SK-N-SH treated with all-trans-retinoic acid at 6 μM for 48 hours (cell line): ENCODE data around the gene CMIP.

Experiments
- ATAC-seq: fragments of 200-7000 bp; cut with Tn5 transposase; 3 replicates; pipeline ENCODE4 v1.9.1; 2020; ENCODE audit warnings: mild to moderate bottlenecking, moderate library complexity
- ARNTL ChIP-seq: fragments of 450-650 bp; formaldehyde crosslinking; IDR thresholded peaks from 2 replicates; pipeline ENCODE4 v1.5.0; 2020; ENCODE audit warnings: low read depth, mild to moderate bottlenecking, moderate library complexity, borderline replicate concordance
- BACH2 ChIP-seq: fragments of 250-450 bp; sonication (Bioruptor Pico); IDR thresholded peaks from 2 replicates; pipeline ENCODE4 v1.9.0; 2021; ENCODE audit warnings: mild to moderate bottlenecking, borderline replicate concordance
- CSDC2 ChIP-seq: fragments of 250-450 bp; sonication (Bioruptor Pico); IDR thresholded peaks from 2 replicates; pipeline ENCODE4 v1.5.0; 2020; ENCODE audit warnings: mild to moderate bottlenecking, moderate library complexity
- ESRRG ChIP-seq: fragments of 250-450 bp; sonication (Bioruptor Pico); IDR thresholded peaks from 2 replicates; pipeline ENCODE4 v1.6.1; 2021; ENCODE audit warnings: mild to moderate bottlenecking
- GLIS3 ChIP-seq: fragments of 250-450 bp; sonication (Bioruptor Pico); IDR thresholded peaks from 2 replicates; pipeline ENCODE4 v1.5.0; 2020; ENCODE audit warnings: mild to moderate bottlenecking, moderate library complexity
- ISL1 ChIP-seq: fragments of 250-450 bp; sonication (Bioruptor Pico); IDR thresholded peaks from 2 replicates; pipeline ENCODE4 v2.1.2; 2022; ENCODE audit warnings: mild to moderate bottlenecking, moderate library complexity
- PPARA ChIP-seq: fragments of 250-450 bp; sonication (Bioruptor Pico); IDR thresholded peaks from 2 replicates; pipeline ENCODE4 v1.5.0; 2020; ENCODE audit warnings: mild to moderate bottlenecking, borderline replicate concordance
- SNAI2 ChIP-seq: fragments of 250-450 bp; sonication (Bioruptor Pico); IDR thresholded peaks from 2 replicates; pipeline ENCODE4 v1.5.0; 2020; ENCODE audit warnings: mild to moderate bottlenecking, moderate library complexity
- ZFP30 ChIP-seq: fragments of 450-650 bp; formaldehyde crosslinking; IDR thresholded peaks from 2 replicates; pipeline ENCODE4 v1.5.0; 2022; ENCODE audit warnings: mild to moderate bottlenecking, moderate library complexity
- ZNF565 ChIP-seq: fragments of 450-650 bp; formaldehyde crosslinking; conservative IDR thresholded peaks from 2 replicates; pipeline ENCODE4 v1.5.0; 2020; ENCODE audit warnings: low read depth, mild to moderate bottlenecking, moderate library complexity
- ZNF70 ChIP-seq: fragments of 450-650 bp; formaldehyde crosslinking; IDR thresholded peaks from 2 replicates; pipeline ENCODE4 v1.5.0; 2020; ENCODE audit warnings: mild to moderate bottlenecking, moderate library complexity
- ZNF8 ChIP-seq: fragments of 450-650 bp; formaldehyde crosslinking; IDR thresholded peaks from 2 replicates; pipeline ENCODE4 v1.5.0; 2020; ENCODE audit warnings: mild to moderate bottlenecking, moderate library complexity
- TF ChIP-seq, protein P1 (sequence below): fragments of 250-450 bp; sonication (Bioruptor Pico); IDR thresholded peaks from 2 replicates; pipeline ENCODE4 v1.5.0; 2020; ENCODE audit warnings: mild to moderate bottlenecking, moderate library complexity
- TF ChIP-seq, protein P2 (sequence below): fragments of 250-450 bp; sonication (Bioruptor Pico); IDR thresholded peaks from 2 replicates; pipeline ENCODE4 v1.5.1; 2021; ENCODE audit warnings: mild to moderate bottlenecking, moderate library complexity
- TF ChIP-seq, protein P3 (sequence below): fragments of 250-450 bp; sonication (Bioruptor Pico); IDR thresholded peaks from 2 replicates; pipeline ENCODE4 v1.8.0; 2020; ENCODE audit warnings: mild to moderate bottlenecking, moderate library complexity, borderline replicate concordance
- TF ChIP-seq, protein P4 (sequence below): fragments of 250-450 bp; sonication (Bioruptor Pico); IDR thresholded peaks from 2 replicates; pipeline ENCODE4 v1.8.0; 2021; ENCODE audit warnings: low read depth, mild to moderate bottlenecking, moderate library complexity, borderline replicate concordance

Gene CMIP

DNA sequence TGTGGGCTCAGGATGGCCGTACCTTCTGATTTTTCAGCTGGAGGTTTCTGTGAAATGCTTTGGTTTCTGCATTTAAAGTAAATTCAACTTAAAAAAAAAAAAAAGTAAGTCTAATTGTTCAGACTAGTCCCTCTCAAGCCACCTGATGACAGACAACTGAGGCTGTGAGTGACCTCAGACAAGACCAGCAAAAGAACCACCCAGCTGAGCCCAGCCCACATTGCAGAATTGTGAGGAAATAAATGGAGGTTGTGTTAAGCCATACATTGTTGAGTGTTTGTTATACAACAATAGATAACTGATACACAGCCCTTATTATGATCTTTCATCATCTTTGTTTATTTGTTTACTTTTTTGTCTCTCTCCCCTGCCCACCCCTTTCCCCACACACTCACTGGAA is 44.7 kb upstream of the CMIP start (continued):
- TF ChIP-seq, protein P1, sequence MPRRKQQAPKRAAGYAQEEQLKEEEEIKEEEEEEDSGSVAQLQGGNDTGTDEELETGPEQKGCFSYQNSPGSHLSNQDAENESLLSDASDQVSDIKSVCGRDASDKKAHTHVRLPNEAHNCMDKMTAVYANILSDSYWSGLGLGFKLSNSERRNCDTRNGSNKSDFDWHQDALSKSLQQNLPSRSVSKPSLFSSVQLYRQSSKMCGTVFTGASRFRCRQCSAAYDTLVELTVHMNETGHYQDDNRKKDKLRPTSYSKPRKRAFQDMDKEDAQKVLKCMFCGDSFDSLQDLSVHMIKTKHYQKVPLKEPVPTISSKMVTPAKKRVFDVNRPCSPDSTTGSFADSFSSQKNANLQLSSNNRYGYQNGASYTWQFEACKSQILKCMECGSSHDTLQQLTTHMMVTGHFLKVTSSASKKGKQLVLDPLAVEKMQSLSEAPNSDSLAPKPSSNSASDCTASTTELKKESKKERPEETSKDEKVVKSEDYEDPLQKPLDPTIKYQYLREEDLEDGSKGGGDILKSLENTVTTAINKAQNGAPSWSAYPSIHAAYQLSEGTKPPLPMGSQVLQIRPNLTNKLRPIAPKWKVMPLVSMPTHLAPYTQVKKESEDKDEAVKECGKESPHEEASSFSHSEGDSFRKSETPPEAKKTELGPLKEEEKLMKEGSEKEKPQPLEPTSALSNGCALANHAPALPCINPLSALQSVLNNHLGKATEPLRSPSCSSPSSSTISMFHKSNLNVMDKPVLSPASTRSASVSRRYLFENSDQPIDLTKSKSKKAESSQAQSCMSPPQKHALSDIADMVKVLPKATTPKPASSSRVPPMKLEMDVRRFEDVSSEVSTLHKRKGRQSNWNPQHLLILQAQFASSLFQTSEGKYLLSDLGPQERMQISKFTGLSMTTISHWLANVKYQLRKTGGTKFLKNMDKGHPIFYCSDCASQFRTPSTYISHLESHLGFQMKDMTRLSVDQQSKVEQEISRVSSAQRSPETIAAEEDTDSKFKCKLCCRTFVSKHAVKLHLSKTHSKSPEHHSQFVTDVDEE: no peak
- TF ChIP-seq, protein P2, sequence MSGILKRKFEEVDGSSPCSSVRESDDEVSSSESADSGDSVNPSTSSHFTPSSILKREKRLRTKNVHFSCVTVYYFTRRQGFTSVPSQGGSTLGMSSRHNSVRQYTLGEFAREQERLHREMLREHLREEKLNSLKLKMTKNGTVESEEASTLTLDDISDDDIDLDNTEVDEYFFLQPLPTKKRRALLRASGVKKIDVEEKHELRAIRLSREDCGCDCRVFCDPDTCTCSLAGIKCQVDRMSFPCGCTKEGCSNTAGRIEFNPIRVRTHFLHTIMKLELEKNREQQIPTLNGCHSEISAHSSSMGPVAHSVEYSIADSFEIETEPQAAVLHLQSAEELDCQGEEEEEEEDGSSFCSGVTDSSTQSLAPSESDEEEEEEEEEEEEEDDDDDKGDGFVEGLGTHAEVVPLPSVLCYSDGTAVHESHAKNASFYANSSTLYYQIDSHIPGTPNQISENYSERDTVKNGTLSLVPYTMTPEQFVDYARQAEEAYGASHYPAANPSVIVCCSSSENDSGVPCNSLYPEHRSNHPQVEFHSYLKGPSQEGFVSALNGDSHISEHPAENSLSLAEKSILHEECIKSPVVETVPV: no peak
- TF ChIP-seq ZNF565: no peak
- no peak for TF ChIP-seq ISL1 (CRISPR knock-in tag)

DNA sequence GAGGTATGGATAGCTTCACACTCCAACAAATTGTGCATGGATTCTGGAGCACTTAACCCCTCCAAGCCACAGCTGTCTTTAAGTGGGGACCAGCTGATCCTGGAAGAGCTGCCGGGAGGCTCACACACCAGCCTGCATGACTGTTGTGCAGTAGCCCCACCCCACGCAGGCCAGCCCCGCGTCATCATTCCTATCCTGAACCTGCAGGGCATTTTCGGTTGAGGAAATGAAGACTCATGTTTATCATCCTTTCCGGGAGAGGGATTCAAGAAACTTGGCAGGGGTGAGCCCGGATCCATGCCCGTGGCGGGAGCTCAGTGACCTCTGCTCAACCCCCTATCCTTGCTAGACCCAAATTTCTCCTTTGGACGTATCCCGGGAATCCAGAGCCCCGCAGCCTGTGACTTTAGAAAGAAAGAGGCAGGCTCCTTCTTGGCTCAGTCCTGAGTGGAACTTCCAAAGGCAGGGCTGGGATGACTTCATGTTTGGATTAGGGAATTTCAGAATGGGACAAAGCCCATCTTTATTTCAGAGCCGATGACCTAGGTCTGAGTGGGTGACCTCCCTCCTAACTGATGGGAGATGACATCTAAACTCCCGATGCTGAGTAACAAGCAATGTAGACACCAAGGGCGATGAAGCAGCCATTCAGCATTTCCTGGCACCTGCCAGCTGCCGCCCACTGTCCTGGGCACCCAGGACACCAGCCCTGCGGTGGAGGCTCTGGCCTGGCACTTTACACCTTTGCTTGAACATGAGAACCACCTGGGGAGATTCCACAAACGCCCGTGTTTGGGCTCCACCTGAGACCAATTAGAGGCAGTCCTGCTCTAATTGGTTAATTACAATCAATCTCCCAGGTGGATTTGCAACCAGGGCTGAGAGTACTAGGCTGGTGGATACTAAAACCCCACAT is 43.3 kb upstream of the CMIP start:
- ATAC-seq: no peak
- TF ChIP-seq BACH2 (CRISPR knock-in tag): no peak
- no peak for TF ChIP-seq PPARA (CRISPR knock-in tag)
- TF ChIP-seq, protein P1: no peak
- TF ChIP-seq GLIS3: no peak
- TF ChIP-seq, protein P3, sequence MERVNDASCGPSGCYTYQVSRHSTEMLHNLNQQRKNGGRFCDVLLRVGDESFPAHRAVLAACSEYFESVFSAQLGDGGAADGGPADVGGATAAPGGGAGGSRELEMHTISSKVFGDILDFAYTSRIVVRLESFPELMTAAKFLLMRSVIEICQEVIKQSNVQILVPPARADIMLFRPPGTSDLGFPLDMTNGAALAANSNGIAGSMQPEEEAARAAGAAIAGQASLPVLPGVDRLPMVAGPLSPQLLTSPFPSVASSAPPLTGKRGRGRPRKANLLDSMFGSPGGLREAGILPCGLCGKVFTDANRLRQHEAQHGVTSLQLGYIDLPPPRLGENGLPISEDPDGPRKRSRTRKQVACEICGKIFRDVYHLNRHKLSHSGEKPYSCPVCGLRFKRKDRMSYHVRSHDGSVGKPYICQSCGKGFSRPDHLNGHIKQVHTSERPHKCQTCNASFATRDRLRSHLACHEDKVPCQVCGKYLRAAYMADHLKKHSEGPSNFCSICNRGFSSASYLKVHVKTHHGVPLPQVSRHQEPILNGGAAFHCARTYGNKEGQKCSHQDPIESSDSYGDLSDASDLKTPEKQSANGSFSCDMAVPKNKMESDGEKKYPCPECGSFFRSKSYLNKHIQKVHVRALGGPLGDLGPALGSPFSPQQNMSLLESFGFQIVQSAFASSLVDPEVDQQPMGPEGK: no peak
- no peak for TF ChIP-seq CSDC2 (CRISPR knock-in tag)
- TF ChIP-seq SNAI2 (CRISPR knock-in tag): no peak
- TF ChIP-seq ZNF8: no peak
- TF ChIP-seq ARNTL (CRISPR knock-in tag): no peak

DNA sequence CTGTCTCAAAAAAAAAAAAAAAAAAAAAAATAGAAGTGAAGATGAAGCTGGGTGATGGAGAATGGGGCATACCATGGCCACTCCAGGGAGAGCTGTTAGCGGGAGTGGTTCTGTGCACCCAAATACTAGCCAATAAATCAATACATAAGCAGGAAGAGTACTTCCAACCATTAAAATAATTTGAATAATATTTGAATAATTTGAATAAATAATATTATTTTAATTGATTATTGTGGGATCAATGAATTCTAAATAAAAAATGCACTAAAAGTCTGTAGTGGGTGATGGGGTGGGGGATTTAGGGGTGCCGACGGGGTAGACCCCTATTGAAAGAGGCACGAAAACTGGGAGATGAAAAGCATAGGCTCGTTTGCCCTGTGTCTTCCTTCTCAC is 41.4 kb upstream of the CMIP start:
- TF ChIP-seq ZNF70 (CRISPR knock-in tag) (no peak), BACH2 (CRISPR knock-in tag) (no peak), GLIS3 (no peak), ZNF8 (no peak), ARNTL (CRISPR knock-in tag) (no peak), ESRRG (CRISPR knock-in tag) (no peak), ZFP30 (no peak)
- TF ChIP-seq, protein P4, sequence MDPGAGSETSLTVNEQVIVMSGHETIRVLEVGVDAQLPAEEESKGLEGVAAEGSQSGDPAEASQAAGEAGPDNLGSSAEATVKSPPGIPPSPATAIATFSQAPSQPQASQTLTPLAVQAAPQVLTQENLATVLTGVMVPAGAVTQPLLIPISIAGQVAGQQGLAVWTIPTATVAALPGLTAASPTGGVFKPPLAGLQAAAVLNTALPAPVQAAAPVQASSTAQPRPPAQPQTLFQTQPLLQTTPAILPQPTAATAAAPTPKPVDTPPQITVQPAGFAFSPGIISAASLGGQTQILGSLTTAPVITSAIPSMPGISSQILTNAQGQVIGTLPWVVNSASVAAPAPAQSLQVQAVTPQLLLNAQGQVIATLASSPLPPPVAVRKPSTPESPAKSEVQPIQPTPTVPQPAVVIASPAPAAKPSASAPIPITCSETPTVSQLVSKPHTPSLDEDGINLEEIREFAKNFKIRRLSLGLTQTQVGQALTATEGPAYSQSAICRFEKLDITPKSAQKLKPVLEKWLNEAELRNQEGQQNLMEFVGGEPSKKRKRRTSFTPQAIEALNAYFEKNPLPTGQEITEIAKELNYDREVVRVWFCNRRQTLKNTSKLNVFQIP (CRISPR knock-in tag): no peak
- TF ChIP-seq, protein P2: no peak
- no peak for ATAC-seq
